Stimulated activated naive CD8-positive, alpha-beta T cell treated with anti-CD3 and anti-CD28 coated beads, Interleukin-15, Interleukin-2, amounts not matched to agents 100 ng/mL and 50 ng/mL, for 24 hours (primary cell): ENCODE results near the gene SLC29A3.
"Not testable (repeated sequence)": the region's sequence is repeated elsewhere in the genome, so short reads cannot be mapped to it uniquely, and the experiment has no call there.

Source experiments
- H3K27ac Mint-ChIP-seq: one replicate; pipeline ENCODE4 v1.8.0; 2021; ENCODE audit warnings: mild to moderate bottlenecking, mixed read lengths
- H3K27me3 Mint-ChIP-seq: one replicate; pipeline ENCODE4 v1.8.0; 2021; ENCODE audit warnings: mixed read lengths
- H3K36me3 Mint-ChIP-seq: one replicate; pipeline ENCODE4 v1.8.0; 2021; ENCODE audit warnings: low read depth, mixed read lengths
- H3K4me1 Mint-ChIP-seq: one replicate; pipeline ENCODE4 v1.8.0; 2021; ENCODE audit warnings: low read depth, mixed read lengths
- H3K4me3 Mint-ChIP-seq: one replicate; pipeline ENCODE4 v1.8.0; 2021; ENCODE audit warnings: mild to moderate bottlenecking, mixed read lengths
- H3K9me3 Mint-ChIP-seq: one replicate; pipeline ENCODE4 v1.8.0; 2021; ENCODE audit warnings: mixed read lengths

Gene SLC29A3

DNA sequence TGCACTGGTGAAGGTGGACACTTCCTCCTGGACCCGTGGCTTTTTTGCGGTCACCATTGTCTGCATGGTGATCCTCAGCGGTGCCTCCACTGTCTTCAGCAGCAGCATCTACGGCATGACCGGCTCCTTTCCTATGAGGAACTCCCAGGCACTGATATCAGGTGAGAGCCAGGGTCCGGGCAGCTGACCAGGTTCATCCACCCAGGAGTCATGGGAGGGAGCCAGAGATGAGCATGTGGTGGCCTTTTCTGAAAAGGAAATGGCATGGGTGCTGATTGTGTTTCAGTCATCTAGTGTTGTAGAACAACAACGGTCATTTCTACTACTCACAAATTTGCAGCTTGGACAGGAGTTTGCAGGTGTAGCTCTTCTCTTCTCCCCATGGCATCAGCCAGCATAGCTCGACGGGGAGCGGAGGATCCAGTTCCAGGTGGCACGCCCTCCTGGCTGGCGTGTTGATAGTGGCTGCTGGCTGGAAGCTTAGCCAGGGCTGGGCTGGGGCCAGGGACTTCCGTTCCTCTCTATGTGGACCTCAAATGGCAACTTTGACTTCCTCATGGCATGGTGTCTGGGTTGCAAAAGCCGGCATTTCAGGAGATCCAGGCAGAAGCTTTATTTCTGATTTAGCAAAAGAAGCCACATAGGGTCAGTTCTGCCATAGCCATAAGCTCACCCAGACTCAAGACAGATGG is 32.7 kb downstream of the SLC29A3 start:
- no peaks in the 10 kb centered on the region for H3K9me3 Mint-ChIP-seq
- no peak overlapping the region for H3K4me3 Mint-ChIP-seq
- H3K36me3 Mint-ChIP-seq, result no peaks in the 10 kb centered on the region
- H3K27ac Mint-ChIP-seq, result no peak overlapping the region
- peaks cover 11% of the 10 kb centered on the region for H3K4me1 Mint-ChIP-seq
- no peaks in the 10 kb centered on the region for H3K27me3 Mint-ChIP-seq

DNA sequence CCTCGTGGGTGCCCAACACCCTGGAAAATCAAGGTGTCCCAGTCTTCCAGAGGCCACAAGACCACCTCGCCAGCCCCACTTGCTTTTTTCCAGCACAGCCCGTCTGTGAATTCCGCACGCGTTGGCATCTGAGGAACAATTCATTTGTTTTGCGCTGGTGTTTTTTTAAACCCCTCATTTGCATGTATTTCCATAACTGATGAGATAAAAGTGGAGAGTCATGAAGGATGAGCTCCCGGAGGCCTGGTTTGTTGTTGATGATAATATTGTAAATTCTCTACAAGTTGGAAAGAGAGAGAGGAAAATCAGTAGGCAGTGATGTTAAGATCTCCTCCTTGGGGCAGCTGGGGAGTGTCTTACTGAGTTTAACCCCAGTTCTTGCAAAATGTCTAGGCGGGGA is 34.6 kb downstream of the SLC29A3 start:
- no peaks in the 10 kb centered on the region for H3K27me3 Mint-ChIP-seq
- no peaks in the 10 kb centered on the region for H3K9me3 Mint-ChIP-seq
- peaks cover 4% of the 10 kb centered on the region for H3K36me3 Mint-ChIP-seq
- H3K4me3 Mint-ChIP-seq, result no peak overlapping the region
- peaks cover 11% of the 10 kb centered on the region for H3K4me1 Mint-ChIP-seq
- no peak overlapping the region for H3K27ac Mint-ChIP-seq

DNA sequence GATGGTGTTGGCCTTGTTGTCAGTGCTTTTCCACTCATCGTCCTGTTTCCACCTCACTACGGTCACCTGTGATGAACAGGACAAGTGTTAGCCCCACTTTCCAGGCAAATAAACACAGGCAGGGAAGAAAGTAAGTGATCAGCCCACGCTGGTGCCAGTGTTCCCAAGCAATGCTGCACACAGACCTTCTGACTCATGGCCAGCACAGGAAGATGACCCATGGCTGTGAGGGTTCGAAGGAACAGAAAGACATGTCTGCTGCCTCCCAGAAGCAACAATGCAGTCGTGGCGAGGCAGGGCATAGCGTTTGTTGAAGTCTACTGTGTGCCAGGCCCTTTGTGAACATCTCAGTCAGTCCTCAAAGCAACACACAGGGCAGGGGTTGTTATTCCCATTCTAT is 35.7 kb downstream of the SLC29A3 start:
- Mint-ChIP-seq H3K27ac (no peak overlapping the region), H3K27me3 (no peaks in the 10 kb centered on the region), H3K4me1 (peaks cover 13% of the 10 kb centered on the region), H3K4me3 (no peak overlapping the region), H3K36me3 (peaks cover 11% of the 10 kb centered on the region), H3K9me3 (no peaks in the 10 kb centered on the region)

DNA sequence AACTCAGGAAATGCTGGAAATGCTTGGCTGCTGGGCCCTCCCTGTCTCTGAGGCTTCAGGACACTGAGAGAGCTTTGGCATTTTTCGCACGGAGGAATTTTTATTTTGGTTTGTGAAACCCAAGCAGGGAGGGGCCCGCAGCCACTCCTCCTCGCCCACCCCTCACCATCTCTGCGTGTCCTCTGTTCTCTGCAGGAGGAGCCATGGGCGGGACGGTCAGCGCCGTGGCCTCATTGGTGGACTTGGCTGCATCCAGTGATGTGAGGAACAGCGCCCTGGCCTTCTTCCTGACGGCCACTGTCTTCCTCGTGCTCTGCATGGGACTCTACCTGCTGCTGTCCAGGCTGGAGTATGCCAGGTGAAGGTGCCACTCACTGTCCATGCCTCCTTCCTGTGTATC is 36.8 kb downstream of the SLC29A3 start:
- no peaks in the 10 kb centered on the region for H3K27me3 Mint-ChIP-seq
- no peaks in the 10 kb centered on the region for H3K9me3 Mint-ChIP-seq
- no peak overlapping the region for H3K27ac Mint-ChIP-seq
- peaks cover 13% of the 10 kb centered on the region for H3K36me3 Mint-ChIP-seq
- peaks cover 8% of the 10 kb centered on the region for H3K4me1 Mint-ChIP-seq
- no peak overlapping the region for H3K4me3 Mint-ChIP-seq

DNA sequence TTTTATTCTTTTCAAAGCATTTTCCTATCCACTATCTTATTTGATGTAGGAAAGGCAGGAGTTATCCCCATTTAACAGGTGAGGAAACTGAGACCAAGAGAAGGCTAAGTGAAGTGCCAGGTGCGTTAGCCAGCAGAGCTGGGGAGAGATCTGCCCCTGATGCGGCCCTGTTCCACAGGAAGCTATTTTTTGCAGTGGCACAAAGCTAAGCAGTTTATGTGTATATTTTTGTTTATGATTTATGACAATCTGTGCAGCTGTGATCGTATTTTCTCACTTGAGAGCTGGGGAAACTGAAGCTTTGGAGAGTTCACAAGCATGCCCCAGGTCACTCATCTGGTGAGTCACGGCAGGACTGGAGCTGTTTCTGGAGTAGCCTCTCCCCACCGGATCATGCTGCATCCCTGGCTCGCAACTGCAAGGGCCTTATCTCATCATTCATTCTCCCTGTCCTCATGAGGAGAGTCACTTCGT is 38.8 kb downstream of the SLC29A3 start:
- Mint-ChIP-seq H3K27ac (no peak overlapping the region), H3K4me3 (no peak overlapping the region), H3K27me3 (no peaks in the 10 kb centered on the region), H3K4me1 (peaks cover 4% of the 10 kb centered on the region), H3K36me3 (peaks cover 22% of the 10 kb centered on the region), H3K9me3 (no peaks in the 10 kb centered on the region)

DNA sequence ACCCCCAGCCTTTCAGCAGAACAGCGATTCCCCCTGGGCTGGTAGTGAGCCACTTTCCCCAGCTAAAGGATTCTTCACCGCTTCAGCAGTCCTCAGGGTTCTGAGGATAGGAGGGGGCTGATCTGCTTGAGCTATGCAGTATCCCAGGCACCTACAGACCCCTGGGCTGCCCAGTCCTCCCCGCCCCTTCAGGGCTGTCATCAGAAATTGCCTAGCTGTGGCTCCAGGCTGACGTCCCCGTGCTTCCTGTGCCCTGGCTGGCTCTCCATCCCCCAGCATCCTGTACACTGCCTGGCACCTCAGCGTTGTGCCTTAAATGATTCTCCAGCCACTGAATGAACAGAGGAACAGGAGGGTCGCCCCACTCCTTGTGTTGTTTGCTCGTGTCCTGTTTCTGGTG is 39.2 kb downstream of the SLC29A3 start:
- Mint-ChIP-seq H3K9me3 (no peaks in the 10 kb centered on the region), H3K36me3 (peaks cover 22% of the 10 kb centered on the region), H3K27me3 (no peaks in the 10 kb centered on the region), H3K4me1 (peaks cover 4% of the 10 kb centered on the region), H3K4me3 (no peak overlapping the region), H3K27ac (no peak overlapping the region)

DNA sequence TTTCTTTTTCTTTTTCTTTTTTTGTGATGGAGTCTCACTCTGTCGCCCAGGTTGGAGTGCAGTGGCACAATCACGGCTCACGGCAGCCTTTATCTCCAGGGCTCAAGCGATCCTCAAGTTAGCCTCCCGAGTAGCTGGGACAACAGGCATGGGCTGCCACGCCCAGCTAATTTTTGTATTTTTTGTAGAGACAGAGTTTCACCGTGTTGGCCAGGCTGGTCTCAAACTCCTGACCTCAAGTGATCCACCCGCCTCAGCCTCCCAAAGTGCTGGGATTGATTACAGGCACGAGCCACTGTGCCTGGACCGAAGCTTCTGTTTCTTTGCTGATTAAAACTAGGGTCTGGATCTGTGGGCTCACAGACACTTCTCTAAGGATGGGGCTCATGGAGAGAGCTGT is 39.8 kb downstream of the SLC29A3 start:
- H3K36me3 Mint-ChIP-seq, result peaks cover 22% of the 10 kb centered on the region
- H3K9me3 Mint-ChIP-seq, H3K4me1 Mint-ChIP-seq, H3K27me3 Mint-ChIP-seq, H3K27ac Mint-ChIP-seq, H3K4me3 Mint-ChIP-seq: not testable (repeated sequence)

DNA sequence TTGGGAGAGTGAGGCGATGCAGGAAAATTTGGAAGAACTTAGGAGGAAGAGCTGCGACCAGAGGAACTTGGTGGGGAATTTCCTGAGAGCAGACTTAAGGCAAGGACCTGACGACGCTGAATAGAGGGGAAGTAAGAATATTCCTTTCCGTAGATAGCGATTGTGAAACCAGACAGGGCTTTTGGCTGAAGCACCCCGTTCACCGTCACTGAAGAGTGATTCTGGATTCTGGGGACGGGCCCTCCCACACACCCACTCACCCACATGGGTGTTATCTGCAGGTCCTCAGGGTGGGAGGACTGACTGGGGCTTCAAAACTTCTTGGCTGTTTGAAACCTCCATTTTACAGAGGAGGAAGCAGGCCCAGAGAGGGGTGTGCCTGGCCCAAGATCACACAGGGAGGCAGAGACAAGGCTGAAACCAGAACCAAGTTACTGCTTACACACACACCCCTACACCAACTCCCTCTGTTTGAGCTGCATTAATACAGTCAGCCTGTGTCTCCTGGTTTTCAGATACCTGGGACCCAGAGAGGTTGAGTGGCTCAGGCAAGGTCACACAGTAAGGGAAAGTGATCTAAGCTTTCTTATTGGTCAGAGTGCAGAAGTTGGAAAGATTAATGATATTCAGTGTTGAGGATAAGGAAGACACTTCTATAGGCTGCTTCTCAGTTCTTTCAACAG is 40.4 kb downstream of the SLC29A3 start:
- Mint-ChIP-seq H3K36me3 (peaks cover 22% of the 10 kb centered on the region), H3K4me1 (peaks cover 4% of the 10 kb centered on the region), H3K27ac (no peak overlapping the region), H3K9me3 (no peaks in the 10 kb centered on the region), H3K27me3 (no peaks in the 10 kb centered on the region), H3K4me3 (no peak overlapping the region)

DNA sequence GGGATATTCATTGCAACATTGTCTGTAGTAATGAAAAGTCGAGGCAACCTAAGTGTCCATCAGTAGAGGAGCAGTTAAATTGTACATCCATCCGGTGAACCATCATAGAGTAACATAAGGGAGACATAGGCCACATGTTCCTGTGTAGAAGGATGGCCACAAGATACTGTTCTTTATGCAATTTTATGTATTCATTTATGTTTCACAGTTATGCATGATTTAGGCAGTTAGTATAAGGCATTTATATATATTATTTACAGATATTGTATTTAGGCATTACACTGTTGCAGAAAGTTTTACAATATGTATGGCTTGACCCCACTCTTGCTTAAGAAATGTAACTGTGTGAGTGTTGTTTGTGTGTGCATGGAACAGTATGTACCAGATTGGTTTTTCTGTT is 41.7 kb downstream of the SLC29A3 start:
- Mint-ChIP-seq H3K4me1 (peaks cover 4% of the 10 kb centered on the region), H3K27ac (no peak overlapping the region), H3K9me3 (no peaks in the 10 kb centered on the region), H3K36me3 (peaks cover 22% of the 10 kb centered on the region), H3K27me3 (no peaks in the 10 kb centered on the region), H3K4me3 (no peak overlapping the region)

DNA sequence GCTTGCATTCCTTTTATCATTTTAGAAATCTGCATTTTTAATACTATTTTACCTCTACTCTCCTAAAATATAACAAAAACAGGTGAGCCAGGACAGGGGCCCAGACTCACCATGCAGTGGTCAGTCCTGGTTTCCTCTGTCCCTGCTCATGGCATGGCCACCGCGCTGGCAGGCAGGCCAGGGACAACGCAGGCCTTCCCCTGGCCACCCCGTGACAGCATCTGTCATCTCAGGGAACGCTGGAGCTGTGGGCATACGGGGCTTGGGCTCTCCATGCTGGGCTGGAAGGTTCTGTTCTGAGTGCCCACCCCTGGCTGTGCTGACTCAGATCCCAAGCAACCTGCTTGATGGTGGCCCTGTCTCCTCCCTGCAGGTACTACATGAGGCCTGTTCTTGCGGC is 42.5 kb downstream of the SLC29A3 start:
- Mint-ChIP-seq H3K9me3 (no peaks in the 10 kb centered on the region), H3K36me3 (peaks cover 22% of the 10 kb centered on the region), H3K4me3 (no peak overlapping the region), H3K4me1 (peaks cover 4% of the 10 kb centered on the region), H3K27me3 (no peaks in the 10 kb centered on the region), H3K27ac (no peak overlapping the region)

DNA sequence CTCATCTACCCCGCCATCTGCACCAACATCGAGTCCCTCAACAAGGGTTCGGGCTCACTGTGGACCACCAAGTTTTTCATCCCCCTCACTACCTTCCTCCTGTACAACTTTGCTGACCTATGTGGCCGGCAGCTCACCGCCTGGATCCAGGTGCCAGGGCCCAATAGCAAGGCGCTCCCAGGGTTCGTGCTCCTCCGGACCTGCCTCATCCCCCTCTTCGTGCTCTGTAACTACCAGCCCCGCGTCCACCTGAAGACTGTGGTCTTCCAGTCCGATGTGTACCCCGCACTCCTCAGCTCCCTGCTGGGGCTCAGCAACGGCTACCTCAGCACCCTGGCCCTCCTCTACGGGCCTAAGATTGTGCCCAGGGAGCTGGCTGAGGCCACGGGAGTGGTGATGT is 43.1 kb downstream of the SLC29A3 start:
- H3K4me3 Mint-ChIP-seq, result no peak overlapping the region
- peaks cover 22% of the 10 kb centered on the region for H3K36me3 Mint-ChIP-seq
- no peaks in the 10 kb centered on the region for H3K27me3 Mint-ChIP-seq
- H3K9me3 Mint-ChIP-seq, result no peaks in the 10 kb centered on the region
- peaks cover 4% of the 10 kb centered on the region for H3K4me1 Mint-ChIP-seq
- no peak overlapping the region for H3K27ac Mint-ChIP-seq

DNA sequence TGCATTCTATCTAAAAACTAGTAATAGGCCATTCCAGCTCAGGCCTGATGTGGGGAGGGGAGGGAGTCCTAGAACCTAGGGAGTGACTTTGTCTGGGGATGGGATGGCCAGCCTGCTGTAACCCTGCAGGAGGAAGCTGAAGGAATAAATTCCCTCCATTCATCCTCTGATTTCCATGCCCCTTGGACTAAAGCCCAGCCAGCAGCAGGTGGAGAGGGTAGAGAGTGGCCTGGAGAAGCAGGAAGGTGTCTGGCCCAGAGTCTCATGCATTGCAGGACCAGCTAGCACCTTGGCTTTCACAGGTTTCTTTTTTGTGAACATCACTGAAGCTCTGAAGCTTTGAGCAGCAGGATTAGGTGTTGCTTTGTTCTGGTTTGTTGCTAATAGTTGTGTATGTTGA is 44.9 kb downstream of the SLC29A3 start:
- Mint-ChIP-seq H3K4me1 (peaks cover 4% of the 10 kb centered on the region), H3K36me3 (peaks cover 18% of the 10 kb centered on the region), H3K4me3 (no peak overlapping the region), H3K27ac (no peak overlapping the region), H3K27me3 (no peaks in the 10 kb centered on the region), H3K9me3 (no peaks in the 10 kb centered on the region)

DNA sequence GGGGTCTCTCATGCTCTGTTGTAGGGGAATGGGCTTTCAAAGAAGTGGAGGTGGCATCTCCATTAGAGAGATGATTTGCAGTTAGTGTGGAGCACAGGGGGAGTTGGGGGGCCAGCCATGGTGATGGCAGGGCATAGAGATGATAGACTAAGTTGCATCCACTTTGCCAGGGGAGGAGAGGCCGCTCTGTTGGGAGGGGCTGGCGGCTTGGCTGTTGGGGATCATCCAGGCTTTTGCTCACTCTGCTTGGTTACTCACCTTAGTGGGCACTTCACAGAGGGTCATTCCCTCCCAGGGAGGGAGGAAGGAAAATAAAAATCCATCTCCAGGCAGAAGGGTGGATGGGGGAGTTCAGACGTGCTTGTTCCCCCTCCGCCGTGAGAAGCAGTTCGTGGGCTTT is 46.3 kb downstream of the SLC29A3 start:
- Mint-ChIP-seq H3K27me3 (peaks cover 3% of the 10 kb centered on the region), H3K4me1 (no peaks in the 10 kb centered on the region), H3K36me3 (peaks cover 9% of the 10 kb centered on the region), H3K4me3 (no peak overlapping the region), H3K27ac (no peak overlapping the region), H3K9me3 (no peaks in the 10 kb centered on the region)

DNA sequence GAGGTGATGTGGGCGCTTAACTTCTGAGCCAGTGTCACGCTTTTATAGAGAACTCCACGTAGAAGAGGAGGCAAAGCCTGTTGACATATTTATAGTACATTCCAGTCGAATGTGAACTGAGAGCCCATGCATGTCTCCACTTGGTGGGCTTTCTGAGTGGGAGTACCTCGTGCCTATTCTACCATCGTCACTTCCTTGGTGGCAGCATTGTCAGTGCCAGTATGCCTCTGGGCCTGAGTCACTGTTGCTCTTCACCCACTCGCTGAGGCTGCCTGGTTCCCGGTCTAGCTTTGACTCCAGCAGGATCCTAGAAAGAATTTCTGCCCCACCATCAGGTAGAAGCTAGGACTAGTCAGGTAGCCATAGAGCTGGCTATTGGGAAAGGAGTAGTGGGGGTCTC is 47.6 kb downstream of the SLC29A3 start:
- Mint-ChIP-seq H3K4me1 (peaks cover 2% of the 10 kb centered on the region), H3K9me3 (no peaks in the 10 kb centered on the region), H3K27ac (no peak overlapping the region), H3K4me3 (no peak overlapping the region), H3K27me3 (peaks cover 5% of the 10 kb centered on the region), H3K36me3 (peaks cover 9% of the 10 kb centered on the region)

DNA sequence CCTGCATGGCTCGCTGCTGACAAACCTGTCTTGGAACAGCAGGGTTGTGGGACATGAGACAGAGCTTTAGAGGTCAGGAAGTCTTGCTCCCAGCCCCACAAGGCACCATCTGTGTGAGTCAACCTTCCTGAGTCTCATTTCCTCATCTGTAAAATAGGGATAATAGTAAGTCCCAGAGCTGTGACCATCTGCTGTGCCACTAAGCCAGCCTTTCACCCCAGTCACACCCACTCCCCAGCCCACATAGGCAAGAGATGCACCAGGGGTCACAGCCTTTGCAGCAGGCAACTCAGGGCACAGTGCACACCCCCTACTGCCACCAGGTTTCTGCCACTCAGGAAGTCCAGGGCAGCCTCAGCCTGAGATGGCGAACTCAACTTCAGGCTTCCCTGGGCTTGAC is 48.2 kb downstream of the SLC29A3 start:
- Mint-ChIP-seq H3K9me3 (no peaks in the 10 kb centered on the region), H3K27ac (no peak overlapping the region)

DNA sequence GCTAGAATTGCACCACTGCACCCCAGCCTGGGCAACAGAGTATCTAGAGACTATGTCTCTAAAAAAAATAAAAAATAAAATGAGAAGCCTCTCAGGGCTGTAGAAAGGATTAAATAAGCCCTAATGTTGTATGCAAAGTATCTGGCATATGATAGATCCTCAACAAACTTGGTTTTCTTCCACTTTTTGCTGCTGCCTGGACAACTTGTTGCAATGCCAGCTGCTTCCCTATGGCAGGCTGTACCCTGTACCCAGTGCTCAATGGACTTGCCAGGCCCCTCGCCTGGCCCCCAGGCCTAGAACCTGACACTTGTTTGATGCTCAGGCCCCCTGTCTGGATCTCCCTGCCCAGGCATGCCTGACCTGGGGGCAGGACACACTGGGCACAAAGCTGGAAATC is 49.1 kb downstream of the SLC29A3 start:
- no peak overlapping the region for H3K4me3 Mint-ChIP-seq
- no peak overlapping the region for H3K27ac Mint-ChIP-seq
- no peaks in the 10 kb centered on the region for H3K9me3 Mint-ChIP-seq
- H3K36me3 Mint-ChIP-seq, result no peaks in the 10 kb centered on the region
- H3K4me1 Mint-ChIP-seq, result peaks cover 14% of the 10 kb centered on the region
- H3K27me3 Mint-ChIP-seq, result peaks cover 9% of the 10 kb centered on the region

More for the DNA sequence above, 48.2 kb downstream of the SLC29A3 start:
- peaks cover 8% of the 10 kb centered on the region for H3K4me1 Mint-ChIP-seq
- H3K27me3 Mint-ChIP-seq, result peaks cover 9% of the 10 kb centered on the region
- peaks cover 5% of the 10 kb centered on the region for H3K36me3 Mint-ChIP-seq
- no peak overlapping the region for H3K4me3 Mint-ChIP-seq
